OCI-LY7 (cell line): ENCODE data around the gene DDIT4. TPM values are rescaled to one million over a fixed set of nuclear protein-coding genes. Genes with fewer than 3 reads are reported as not detected.

ENCODE experiments used
- BruUV-seq: library from RNA; stranded (reverse); fragments of 400-500 nt; replicated peaks from 2 replicates; lab custom pipeline; 2021; lab: Mats Ljungman, UMichigan
- CTCF ChIA-PET: fragments of 300-600 bp; sonication (Branson Sonifier 250); formaldehyde crosslinking; loops from one replicate; lab custom pipeline; 2022; ENCODE audit warnings: antibody characterized with exemption; ENCODE audit not compliant: unreplicated experiment; lab: Charles Lee
- POLR2A ChIA-PET: fragments of 300-600 bp; sonication (Branson Sonifier 250); formaldehyde crosslinking; loops from one replicate; lab custom pipeline; 2022; ENCODE audit warnings: antibody characterized with exemption; lab: Charles Lee
- DNase-seq: peaks from one replicate; pipeline ENCODE4 v3.0.0-alpha.2; 2015; ENCODE audit warnings: low spot score
- H2AFZ ChIP-seq: fragments of 200-600 bp; sonication (generic), shearing (Covaris generic); 2 replicates; pipeline ENCODE4 v1.6.1; 2014; ENCODE audit warnings: mild to moderate bottlenecking, antibody characterized with exemption, low read length, moderate library complexity
- H3K27ac ChIP-seq: fragments of 200-600 bp; sonication (generic); 2 replicates; pipeline ENCODE4 v1.5.1; 2014; ENCODE audit warnings: mixed run types, low read depth, mild to moderate bottlenecking, moderate library complexity, low read length, inconsistent platforms; ENCODE audit not compliant: poor library complexity, severe bottlenecking
- H3K36me3 ChIP-seq: fragments of 200-600 bp; sonication (generic); 2 replicates; pipeline ENCODE4 v1.6.1; 2014; ENCODE audit warnings: mild to moderate bottlenecking, antibody characterized with exemption, low read length, moderate library complexity, mixed read lengths; ENCODE audit not compliant: insufficient read depth
- H3K4me1 ChIP-seq: fragments of 200-600 bp; sonication (generic); 2 replicates; pipeline ENCODE4 v1.5.1; 2014; ENCODE audit warnings: mild to moderate bottlenecking, low read length; ENCODE audit not compliant: insufficient read depth, poor library complexity, severe bottlenecking
- H3K4me2 ChIP-seq: fragments of 200-600 bp; sonication (generic); 2 replicates; pipeline ENCODE4 v1.6.1; 2014; ENCODE audit warnings: mild to moderate bottlenecking, low read length
- H3K4me3 ChIP-seq: fragments of 200-600 bp; sonication (generic); 2 replicates; pipeline ENCODE4 v1.5.1; 2014; ENCODE audit warnings: mild to moderate bottlenecking, low read depth, low read length; ENCODE audit not compliant: poor library complexity, severe bottlenecking
- H3K79me2 ChIP-seq: fragments of 200-600 bp; sonication (generic); 2 replicates; pipeline ENCODE4 v1.6.1; 2016; ENCODE audit warnings: low read depth, mild to moderate bottlenecking, low read length, moderate library complexity, mixed read lengths; ENCODE audit not compliant: insufficient read depth
- H3K9me2 ChIP-seq: fragments of 200-600 bp; sonication (generic); 2 replicates; pipeline ENCODE4 v1.6.1; 2016; ENCODE audit warnings: mild to moderate bottlenecking, low read length, mixed read lengths; ENCODE audit not compliant: insufficient read depth
- H3K9me3 ChIP-seq: fragments of 200-600 bp; sonication (generic); 2 replicates; pipeline ENCODE4 v1.6.1; 2014; ENCODE audit warnings: mild to moderate bottlenecking, mixed run types, low read length, mixed read lengths
- H4K20me1 ChIP-seq: fragments of 200-600 bp; sonication (generic); 2 replicates; pipeline ENCODE4 v1.6.1; 2014; ENCODE audit warnings: mild to moderate bottlenecking, antibody characterized with exemption, low read length, moderate library complexity, mixed read lengths; ENCODE audit not compliant: insufficient read depth
- CTCF ChIP-seq: fragments of 200-600 bp; sonication (generic); conservative IDR thresholded peaks from 2 replicates; pipeline ENCODE4 v1.5.1; 2014; ENCODE audit warnings: mild to moderate bottlenecking, antibody characterized with exemption, low read length, moderate library complexity, mixed read lengths
- EZH2phosphoT487 ChIP-seq: fragments of 200-600 bp; sonication (generic); IDR thresholded peaks from 2 replicates; pipeline ENCODE4 v1.6.1; 2018; ENCODE audit warnings: low read depth, borderline replicate concordance, mild to moderate bottlenecking, mixed run types, antibody characterized with exemption, low read length, moderate library complexity, mixed read lengths
- intact Hi-C: fragments of 100-400 bp; cut with micrococcal nuclease; formaldehyde crosslinking; loops from one replicate; pipeline ENCODE4 v1.10.0; 2022; ENCODE audit not compliant: unreplicated experiment
- total RNA-seq, 2 experiments: library from RNA; depleted of rRNA in 1 of 2; stranded (reverse); fragments of >200 nt in 1 of 2; shearing (Covaris generic) in 1 of 2; gene quantifications; 2 replicates each; pipeline ENCODE4 v1.2.3, GENCODE V29; 2014 to 2022

Gene DDIT4
- total RNA-seq, 2 experiments from 2014 or later = 91.8 to 102 TPM

GRCh38 chr10:72233621-72234020, 40.1 kb upstream of the DDIT4 start:
- no peak for TF ChIP-seq EZH2phosphoT487
- TF ChIP-seq CTCF = no peak
- Histone ChIP-seq H3K27ac (no peak overlapping the region), H3K36me3 (peaks cover 68% of the 10 kb centered on the region), H4K20me1 (no peaks in the 10 kb centered on the region), H2AFZ (no peak overlapping the region), H3K4me1 (peaks cover 2% of the 10 kb centered on the region), H3K79me2 (peaks cover 6% of the 10 kb centered on the region; the same call in 1 of the 2 replicates), H3K4me2 (no peak overlapping the region), H3K9me2 (no peaks in the 10 kb centered on the region), H3K9me3 (no peaks in the 10 kb centered on the region), H3K4me3 (no peak overlapping the region)
- POLR2A ChIA-PET = interaction anchor here (0.9 to 1.0 kb wide), 2 partner anchors 23 to 54 kb away, joined by 4 to 6 read pairs; no protein-coding TSS in a partner anchor
- intact Hi-C loops = no loop called here
- DNase-seq = no peak
- BruUV-seq = no TSS peak
- CTCF ChIA-PET = no interaction called here

- POLR2A ChIA-PET = interaction anchor here (1.0 to 3.5 kb wide), 2 partner anchors 13 to 55 kb away, joined by 6 to 13 read pairs; no protein-coding TSS in a partner anchor
- DNase-seq = no peak
- no peak overlapping the region for H3K27ac ChIP-seq
- H3K9me3 ChIP-seq = no peaks in the 10 kb centered on the region
- intact Hi-C loops = no loop called here
- peaks cover 60% of the 10 kb centered on the region for H3K36me3 ChIP-seq
- H4K20me1 ChIP-seq = no peaks in the 10 kb centered on the region
- CTCF ChIA-PET = no interaction called here
- no peak overlapping the region for H3K4me3 ChIP-seq
- TF ChIP-seq EZH2phosphoT487 = no peak
- TF ChIP-seq CTCF = no peak
- BruUV-seq = no TSS peak
- H3K4me2 ChIP-seq = no peak overlapping the region
- H3K4me1 ChIP-seq = no peaks in the 10 kb centered on the region
- H3K9me2 ChIP-seq = no peaks in the 10 kb centered on the region
- no peak overlapping the region for H2AFZ ChIP-seq
- H3K79me2 ChIP-seq = no peaks in the 10 kb centered on the region; the same call in 1 of the 2 replicates
These were observed 39.1 kb upstream of the DDIT4 start for GRCh38 chr10:72234560-72235095.
